GM19452 (cell line): ENCODE results near the gene TP53RK.

Experiments
- ATAC-seq: cut with Tn5 transposase; IDR thresholded peaks from one replicate; pipeline ENCODE4 v1.9.1; 2021; ENCODE audit not compliant: unreplicated experiment

Gene TP53RK

DNA sequence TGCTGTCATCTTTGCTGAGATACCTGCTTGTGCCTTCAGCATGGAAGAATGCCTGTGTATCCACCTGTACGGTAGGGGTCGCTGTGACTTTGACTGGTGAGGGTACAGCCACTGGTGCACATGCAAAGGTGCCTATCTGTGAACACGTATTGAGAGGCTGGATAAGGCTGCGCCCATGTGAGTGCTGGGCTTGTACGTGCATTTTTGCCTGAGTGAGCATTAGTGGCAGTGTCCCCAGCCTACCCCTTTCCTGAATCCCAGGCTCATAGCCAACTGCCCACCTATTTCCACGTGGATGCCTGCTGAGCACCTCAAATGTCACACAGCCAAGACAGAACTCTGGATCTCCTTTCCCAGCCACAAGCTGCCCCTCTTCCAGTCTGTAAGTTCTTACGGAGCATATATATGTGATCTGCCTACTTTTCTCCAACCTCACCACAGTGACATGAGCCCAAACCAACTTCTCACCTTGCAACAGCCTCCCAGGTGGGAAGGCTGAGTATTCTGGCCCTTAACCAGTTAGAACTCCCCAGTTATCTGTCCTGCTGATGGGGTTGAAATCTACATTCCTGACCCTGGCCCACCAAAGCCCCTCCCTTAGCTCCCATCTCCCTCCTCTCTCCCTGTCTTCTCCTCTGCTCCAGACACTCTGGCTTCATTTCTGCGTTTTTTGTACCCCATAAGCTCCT lies 19.1 kb upstream of the TP53RK start:
- no peak for ATAC-seq

DNA sequence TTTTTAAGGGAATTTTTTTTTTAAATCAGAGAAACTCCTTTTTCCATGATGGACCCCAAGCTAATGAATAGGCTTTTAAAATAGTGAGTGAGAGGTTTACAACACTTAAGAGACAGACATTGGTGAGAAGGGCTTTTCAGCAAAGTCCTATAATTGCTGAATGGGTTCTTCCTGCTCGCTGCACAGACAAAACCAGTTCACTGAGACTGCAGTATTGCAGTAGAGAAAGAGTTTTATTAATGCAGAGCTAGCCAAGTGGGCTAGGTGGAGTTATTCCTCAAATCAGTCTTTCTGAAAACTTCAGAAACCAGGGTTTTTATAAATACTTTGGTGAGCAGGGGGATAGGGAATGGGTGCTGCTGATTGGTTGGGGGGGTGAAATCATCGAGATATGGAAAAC lies 17.0 kb upstream of the TP53RK start:
- ATAC-seq, result no peak

DNA sequence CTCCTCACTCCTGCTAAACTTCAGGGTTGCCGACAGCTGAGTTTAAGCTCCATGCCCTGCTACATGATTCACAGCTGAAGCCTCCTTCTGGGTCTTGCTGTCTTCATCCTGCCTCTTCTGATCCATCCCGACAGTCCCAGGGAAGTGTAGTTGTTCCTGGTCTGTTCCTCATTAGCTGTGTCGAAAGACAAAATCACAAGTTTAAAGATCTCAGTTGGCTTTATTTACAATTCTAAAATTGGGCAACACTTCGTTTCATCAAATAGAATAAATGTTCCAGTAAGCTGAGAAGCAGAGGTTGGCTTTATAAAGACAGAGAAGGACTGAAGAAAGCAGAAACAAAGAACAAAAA lies 16.1 kb upstream of the TP53RK start:
- ATAC-seq, result no peak

DNA sequence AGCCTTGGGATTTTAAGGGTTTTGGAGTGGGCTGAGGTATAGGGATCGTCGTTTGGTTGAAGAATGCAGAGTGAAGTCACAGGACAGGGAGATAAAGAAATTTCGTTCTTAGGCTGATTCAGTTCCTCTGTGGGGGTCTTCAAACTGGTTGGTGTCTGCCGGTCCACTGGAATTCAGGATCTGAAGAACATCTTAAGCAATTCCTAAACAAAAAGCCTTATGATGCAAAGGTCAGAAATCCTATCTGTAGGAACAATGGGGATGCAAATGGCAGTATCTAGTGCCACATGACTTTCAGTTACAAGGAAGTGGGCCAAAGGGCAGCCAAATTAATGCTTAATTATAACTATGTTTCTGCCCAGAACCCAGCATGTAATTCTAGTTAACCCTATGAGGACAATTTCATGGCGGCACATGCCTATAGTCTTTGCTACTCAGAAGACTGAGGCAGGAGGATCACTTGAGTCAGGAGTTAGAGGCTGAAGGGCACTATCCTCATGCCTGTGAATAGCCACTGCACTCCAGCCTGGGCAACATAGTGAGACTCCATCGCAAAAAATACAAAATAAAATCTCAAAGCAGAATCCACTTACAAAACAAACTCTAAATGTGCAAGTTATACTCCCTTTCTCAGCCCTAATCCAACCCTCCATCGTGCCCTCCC lies 15.6 kb upstream of the TP53RK start:
- no peak for ATAC-seq

DNA sequence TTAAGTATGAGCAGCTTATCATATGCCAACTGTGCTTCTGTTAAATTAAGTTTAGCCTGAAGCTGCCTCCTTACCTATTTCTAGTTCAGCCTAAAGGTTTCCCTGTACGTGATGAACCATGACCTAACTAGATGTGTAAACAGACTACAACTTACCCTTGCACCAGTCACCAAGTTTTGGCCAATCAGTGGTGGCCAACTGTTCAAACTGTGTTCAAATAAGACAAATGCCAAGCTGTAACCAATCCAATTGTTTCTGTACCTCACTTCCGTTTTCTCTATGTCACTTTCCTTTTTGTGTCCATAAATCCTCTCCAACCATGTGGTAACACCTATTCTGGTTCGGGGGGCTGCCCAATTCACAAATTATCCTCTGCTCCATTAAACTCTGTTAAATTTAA lies 14.2 kb upstream of the TP53RK start:
- no peak for ATAC-seq

DNA sequence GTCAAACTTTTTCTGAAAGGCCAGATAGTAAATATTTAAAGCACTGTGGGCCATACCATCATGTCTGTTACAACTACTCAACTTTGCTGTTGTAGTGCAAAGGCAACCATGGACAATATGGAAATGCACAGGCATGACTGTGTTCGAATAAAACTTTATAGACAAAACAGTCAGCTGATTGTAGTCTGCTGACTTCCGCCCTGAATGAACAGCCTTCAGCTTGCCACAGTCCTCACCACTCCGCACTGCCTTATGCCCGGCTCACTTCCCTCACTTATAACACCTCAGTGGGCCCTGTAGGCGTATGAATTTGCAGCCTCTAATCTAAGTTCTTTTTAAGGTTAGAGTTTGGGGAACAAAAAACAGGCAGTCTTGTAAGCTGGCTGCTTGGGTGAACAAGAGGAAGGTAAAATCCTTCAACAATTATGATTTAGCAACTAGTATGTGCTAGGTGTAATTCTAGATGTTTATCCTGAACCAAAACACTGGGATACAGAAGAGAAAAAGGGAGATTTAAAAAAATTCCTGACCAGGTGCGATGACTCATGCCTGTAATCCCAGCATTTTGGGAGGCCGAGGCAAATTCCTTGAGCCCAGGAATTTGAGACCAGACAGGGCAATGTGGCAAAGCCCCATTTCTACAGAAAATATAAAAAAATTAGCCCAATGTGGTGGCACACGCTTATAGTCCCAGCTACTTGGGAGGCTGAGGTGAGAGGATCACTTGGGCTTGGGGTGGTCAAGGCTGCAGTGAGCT lies 13.4 kb upstream of the TP53RK start:
- ATAC-seq, result no peak

DNA sequence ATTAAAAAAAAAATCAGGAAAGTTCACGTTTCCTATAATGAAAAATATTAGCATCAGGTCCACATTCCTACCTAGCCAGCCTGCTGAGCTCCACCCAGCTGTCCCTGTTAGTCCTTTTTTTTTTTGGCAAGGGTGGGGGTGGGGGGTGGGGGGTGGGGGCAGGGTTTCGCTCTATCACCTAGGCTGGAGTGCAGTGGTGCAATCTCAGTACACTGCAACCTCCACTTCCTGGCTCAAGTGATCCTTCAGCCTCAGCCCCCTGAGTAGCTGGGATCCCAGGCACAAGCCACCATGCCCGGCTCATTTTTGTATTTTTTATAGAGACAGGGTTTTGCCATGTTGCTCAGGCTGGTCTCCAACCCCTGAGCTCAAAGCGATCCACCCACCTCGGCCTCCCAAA lies 12.7 kb upstream of the TP53RK start:
- ATAC-seq, result no peak

DNA sequence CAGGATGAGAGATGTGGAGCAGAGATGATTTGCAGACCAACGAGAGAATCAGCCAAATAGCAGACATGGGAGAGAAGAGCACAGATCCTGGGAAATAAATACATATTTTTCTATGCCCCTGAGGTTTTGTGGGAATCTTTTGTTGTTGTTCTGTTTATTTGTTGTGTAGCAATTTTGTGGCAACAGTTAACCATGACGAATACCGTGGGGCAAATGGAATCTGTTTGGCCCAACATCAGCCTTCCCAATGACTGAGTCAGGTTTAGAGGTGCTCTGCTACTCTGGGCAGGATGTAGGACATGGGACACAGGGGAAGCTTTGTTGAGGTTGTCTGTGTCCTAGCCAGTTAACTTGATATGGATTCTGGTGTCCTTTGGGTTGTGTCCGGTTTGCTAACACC lies 12.3 kb upstream of the TP53RK start:
- ATAC-seq, result no peak

DNA sequence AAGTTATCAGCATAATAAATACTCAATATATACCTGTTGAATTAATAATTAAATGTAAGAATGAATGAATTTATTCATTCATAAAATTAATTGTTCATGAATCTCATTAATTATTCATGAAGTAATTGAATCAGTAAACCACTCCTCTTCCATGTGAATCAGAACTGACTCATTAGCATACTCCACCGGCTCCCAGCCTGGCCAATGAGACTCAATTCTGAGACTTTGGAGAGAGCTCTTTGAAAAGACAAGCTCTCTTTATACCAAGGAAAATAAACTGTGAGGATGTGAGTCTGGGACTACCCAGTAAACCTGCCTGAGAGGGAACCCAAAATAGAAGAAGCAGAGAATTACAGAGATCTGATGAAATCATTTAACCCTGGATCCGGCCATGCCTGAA lies 11.8 kb upstream of the TP53RK start:
- no peak for ATAC-seq

DNA sequence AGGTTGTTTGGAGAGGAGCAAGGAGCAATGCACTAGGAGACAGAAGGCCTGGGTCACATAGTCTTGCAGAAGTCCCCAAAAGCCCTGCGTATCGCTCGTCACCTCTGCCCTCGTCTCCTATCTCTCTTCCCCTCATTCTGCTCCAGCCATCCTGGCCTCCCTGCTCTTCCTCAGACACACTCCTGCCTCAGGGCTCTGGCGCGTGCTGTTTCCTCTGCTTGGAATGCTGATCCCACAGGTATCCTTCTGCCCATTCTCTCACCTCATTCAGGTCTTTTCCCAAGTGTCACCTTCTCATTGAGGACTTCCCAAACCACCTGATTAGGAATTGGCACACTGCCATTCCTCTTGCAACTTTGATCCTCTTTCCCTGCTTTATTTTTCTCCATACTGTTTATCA lies 11.2 kb upstream of the TP53RK start:
- ATAC-seq, result no peak

DNA sequence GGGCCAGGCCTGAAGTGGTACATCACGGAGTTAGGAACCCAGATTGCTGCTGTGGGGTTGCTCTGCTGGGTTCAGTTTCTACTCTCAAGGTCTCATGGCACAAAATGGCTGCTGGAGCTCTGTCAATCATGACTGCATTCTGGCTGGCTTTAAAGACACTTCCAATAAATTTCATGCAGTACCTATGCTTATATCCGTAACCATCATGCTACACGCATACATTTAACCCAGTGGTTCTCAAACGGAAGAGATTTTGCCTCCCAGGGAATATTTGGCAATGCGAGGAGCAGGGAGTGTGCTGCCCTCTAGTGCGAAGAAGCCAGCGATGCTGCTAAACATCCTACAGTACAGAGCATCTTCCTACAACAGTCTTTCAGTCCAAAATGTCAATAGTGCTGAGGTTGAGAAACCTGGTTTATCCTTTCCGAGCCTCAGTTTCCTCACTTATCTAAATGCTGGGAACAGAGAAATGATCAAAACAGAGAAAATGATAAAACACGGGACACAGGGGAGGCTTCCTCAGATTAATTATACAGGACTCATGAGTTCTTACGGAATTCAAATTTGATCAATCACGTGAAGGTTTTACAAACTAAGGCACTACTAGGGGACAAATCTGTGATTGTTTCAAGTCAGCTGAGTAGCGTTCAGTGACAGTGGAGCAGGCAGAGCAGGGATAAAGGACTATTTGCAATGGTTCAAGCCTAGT lies 10.6 kb upstream of the TP53RK start:
- ATAC-seq, result no peak

DNA sequence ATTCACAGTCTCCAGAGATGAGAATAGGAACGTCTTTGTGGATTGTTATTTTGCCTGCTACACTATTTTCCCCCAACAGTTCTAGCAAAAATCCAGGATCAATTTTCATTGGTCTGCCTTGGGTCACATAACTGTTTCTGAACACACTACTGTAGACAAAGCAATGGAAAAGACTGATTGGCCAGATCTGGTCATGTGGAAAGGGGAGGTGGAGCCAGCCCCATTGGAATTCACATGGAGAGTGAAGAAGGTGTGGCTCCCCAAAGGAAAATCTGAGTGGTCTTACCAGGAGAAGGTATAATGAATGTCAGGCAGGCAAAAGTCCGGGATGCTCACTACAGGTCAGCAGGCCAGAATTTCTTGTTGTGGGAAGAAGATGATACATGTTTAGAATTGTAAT lies 9.5 kb upstream of the TP53RK start:
- no peak for ATAC-seq

DNA sequence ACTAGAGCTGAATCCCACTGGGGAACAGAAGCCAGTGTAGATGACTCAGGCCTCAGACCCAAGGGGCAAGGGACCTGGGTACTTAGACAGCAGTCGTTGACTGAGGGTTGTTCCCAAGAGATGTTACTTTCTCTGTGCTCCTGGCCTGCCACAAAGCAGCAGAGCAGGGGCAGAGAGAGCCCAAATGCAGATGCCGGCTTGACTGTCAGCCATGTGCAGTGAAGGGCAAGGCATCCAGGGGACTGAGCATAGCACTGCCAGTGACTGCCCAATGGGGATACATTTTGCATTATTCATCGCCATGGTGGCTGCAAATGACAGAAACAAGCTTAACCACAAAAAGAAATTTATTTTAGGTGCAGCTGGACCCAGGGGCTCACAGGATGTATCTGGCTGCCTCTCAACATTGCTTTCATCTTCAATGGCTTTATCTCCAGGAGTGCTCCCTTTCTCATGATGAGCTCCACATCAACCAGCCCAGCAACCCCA lies 7.6 kb upstream of the TP53RK start:
- no peak for ATAC-seq

DNA sequence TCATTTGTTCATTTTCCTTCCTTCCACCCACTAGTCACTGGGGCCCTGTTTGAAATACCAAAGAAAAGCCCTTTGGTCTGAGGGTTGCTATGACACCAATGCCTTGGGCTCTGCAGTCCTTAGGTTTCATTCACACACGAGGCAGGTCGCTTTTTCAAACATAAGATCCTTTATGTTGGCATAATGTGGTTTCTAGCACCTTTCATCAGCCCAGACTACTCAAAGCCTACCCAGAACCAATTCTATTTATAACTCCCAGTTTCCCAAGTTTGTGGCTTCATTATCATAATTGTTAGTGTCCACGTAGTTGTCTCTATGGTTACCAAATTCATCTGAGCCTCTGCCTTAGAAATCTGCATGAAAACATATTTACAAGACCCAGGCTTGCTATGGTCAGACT lies 6.6 kb upstream of the TP53RK start:
- ATAC-seq, result no peak

DNA sequence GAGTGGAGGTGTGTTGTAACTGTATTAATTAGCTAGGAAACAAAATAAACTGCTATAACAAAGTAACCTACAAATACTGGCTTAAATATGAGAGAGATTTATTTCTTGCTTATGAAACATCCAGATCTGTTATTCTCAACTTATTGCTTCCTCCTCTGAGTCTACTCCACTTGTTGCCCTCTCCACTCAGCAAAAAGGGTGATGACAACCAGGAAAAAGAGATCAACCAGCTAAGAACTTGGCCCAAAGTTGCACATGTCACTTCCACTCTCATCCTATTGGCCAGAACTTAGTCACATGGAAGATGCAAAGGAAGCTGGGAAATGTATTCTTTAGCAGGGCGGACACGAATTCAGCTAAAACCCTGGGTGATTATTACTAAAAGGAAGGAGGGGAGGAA lies 5.2 kb upstream of the TP53RK start:
- no peak for ATAC-seq

DNA sequence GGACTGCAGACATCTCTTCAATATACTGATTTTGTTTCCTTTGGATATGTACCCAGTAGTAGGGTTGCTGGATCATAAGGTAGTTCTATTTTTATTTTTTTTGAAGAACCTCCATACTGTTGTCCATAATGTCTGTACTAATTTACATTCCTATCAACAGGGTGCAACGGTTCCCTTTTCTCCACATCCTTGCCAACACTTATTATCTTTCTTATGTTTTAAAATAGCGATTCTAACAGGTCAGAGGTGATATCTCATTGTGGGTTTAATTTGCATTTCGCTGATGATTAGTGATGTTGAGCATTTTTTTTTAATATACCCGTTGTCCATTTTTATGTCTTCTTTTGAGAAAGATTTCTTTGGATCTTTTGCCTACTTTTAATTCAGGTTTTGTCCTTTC lies 2.0 kb upstream of the TP53RK start:
- no peak for ATAC-seq

DNA sequence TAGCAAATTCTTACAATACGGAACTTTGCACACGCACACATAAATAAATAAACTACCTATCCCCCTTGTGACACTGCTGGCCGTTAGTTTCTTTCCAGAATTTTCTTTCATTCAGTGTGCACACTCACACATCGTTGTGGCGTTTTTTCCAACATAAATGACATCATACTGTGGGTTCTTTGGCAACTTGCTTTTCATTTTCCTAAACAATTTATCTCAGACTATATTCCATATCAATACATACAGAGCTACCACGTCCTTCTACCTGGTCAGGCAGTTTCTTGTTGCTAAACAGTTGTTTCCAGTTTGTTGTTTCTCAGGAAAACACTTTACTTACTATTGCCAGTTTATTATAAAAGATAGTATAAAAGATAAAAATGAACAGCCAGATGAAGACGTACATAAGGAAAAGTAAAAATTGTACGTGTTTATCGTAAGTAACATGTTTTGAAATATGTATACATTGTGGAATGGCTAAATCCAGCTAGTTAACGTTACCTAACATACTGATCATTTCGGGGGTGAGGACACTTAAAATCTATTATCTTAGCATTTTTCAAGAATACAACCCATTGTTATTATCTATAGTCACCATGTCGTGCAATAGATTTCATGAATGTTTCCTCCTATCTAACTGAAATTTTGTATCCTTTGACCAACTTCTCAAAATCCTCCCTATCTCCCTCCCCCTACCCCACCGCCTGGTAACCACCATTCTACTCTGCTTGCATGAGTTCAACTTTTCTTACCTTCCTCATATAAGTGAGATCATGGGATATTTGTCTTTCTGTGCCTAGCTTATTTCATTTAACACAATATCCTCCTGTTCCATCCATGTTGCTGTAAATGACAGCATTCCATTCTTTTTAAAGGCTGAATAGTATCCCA lies 1.2 kb upstream of the TP53RK start:
- no peak for ATAC-seq

DNA sequence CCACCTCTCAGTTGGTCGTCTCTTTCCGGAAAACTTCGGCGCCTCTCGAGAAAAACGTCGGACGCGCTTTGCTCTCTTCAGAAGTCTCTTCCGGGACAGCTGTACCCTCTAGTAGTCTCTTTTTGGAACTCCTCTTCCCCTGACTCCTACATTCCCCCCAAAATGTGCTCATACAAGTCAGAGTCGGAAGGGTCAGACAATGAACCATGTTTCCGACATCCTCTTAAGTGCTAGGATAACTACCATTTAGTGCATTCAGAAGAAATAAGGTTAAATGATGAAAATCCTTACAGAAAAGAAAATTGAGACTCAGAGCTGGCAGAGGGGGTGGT lies 476 bp upstream of the TP53RK start:
- ATAC-seq, result no peak

DNA sequence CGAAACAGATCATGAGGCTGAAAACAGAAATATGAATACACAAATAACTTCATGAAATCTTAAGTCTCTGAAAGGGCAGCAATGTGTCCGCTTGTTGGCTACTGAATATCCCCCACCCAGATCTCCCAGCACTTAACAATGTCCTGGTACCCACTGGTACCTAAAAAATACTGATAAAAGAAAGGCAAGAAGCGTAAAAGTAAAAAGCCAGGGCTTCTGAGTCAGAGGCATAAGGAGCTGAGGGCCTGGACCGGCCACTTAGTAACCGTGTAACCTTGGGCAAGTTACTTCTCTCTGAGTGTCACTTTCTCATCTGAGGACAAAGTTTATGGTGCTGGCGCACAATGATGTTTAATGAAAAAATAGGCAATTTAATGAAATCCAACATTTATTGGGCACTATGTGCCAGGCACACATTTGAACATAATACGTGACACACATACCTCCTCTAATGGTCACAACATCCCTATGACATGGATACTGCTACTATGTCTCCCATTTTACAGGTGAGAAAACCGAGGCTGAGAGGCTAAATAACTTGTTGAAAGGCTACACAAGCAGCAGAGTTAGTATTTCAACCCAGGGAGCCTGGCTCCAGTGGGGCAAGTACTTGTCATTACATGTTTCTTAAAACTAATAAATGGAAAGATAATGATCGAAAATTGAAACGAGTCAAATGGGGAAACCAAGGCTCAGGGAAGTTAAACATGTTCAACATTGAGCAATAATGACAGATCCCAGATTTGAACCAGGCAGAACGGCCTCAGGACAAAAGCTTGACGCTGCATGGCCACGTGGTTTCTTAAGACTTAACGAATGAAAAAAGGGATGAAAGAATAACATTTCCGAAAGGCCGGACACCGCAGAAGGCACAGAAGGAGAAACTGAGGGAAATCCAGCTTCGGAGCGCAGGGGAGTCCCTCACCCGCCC lies 828 bp downstream of the TP53RK start:
- no peak for ATAC-seq
